ENCODE results near the gene NCBP1.
"Not testable (repeated sequence)": the region's sequence is repeated elsewhere in the genome, so short reads cannot be mapped to it uniquely, and the experiment has no call there.

GRCh38 chr9:97622483-97622882, 11.1 kb upstream of the NCBP1 start:
- TF ChIP-seq CTCF (conservative IDR thresholded peaks at IDR 0.05); ZFX (IDR thresholded peaks at IDR 0.05): not testable (repeated sequence)
